B cell (primary cell): ENCODE data around the gene HSCB. TPM values are rescaled to one million over a fixed set of nuclear protein-coding genes. Genes with fewer than 3 reads are reported as not detected.

ENCODE experiments used
- ATAC-seq: fragments of 200-7000 bp; cut with Tn5 transposase; one replicate; pipeline ENCODE4 v1.10.0; 2021; ENCODE audit warnings: low read depth, mild to moderate bottlenecking, moderate number of reproducible peaks, moderate library complexity
- CTCF ChIA-PET: fragments of 350-600 bp; sonication (Branson Sonifier 250); formaldehyde crosslinking; loops from one replicate; lab custom pipeline; 2021; ENCODE audit warnings: antibody characterized with exemption, inconsistent platforms; lab: Charles Lee
- POLR2A ChIA-PET: fragments of 350-600 bp; sonication (Branson Sonifier 250); formaldehyde crosslinking; loops from one replicate; lab custom pipeline; 2021; ENCODE audit warnings: antibody characterized with exemption; lab: Charles Lee
- DNase-seq: peaks from one replicate; pipeline ENCODE4 v3.0.0; 2013
- H2AFZ ChIP-seq: 2 replicates; pipeline ENCODE4 v1.6.1; 2012; ENCODE audit warnings: mild to moderate bottlenecking, low read depth, low read length; ENCODE audit not compliant: insufficient read depth, poor library complexity, severe bottlenecking
- H3K27ac ChIP-seq, 2 donors: 1 replicate in 1 of 2; 2 replicates in 1 of 2; pipeline ENCODE4 v1.5.1; 2012 to 2013; ENCODE audit warnings: low read length in 2 of 2, mild to moderate bottlenecking in 2 of 2, moderate library complexity in 1 of 2
- H3K27me3 ChIP-seq, 4 experiments: fragments of 200-600 bp in 1 of 4; sonication (generic) in 1 of 4; replicated peaks in 1 of 4; 1 replicate in 2 of 4; 2 replicates in 2 of 4; pipeline versions ENCODE4 v1.6.1 to v1.7.0; 2013 to 2016; ENCODE audit warnings: low read length in 3 of 4, mild to moderate bottlenecking in 2 of 4, mixed read lengths in 1 of 4, moderate library complexity in 1 of 4; ENCODE audit not compliant: insufficient read depth in 4 of 4, control insufficient read depth in 3 of 4; ENCODE audit errors: control extremely low read depth in 1 of 4
- H3K36me3 ChIP-seq, 2 experiments: replicated peaks in 1 of 2; 1 replicate in 1 of 2; 2 replicates in 1 of 2; pipeline versions ENCODE4 v1.6.1 to v1.7.1; 2013; ENCODE audit warnings: low read length in 1 of 2; ENCODE audit not compliant: insufficient read depth in 2 of 2, control insufficient read depth in 1 of 2; ENCODE audit errors: control extremely low read depth in 1 of 2, extremely low read depth in 1 of 2
- H3K4me1 ChIP-seq, 2 donors: fragments of 200-600 bp in 1 of 2; sonication (generic) in 1 of 2; 1 replicate in 1 of 2; 2 replicates in 1 of 2; pipeline versions ENCODE4 v1.5.1 to v1.6.1; 2013 to 2017; ENCODE audit warnings: low read length in 2 of 2; ENCODE audit not compliant: control insufficient read depth in 2 of 2, insufficient read depth in 2 of 2
- H3K4me2 ChIP-seq: replicated peaks from 2 replicates; pipeline ENCODE3; 2012; ENCODE audit warnings: mild to moderate bottlenecking, low read depth, low read length; ENCODE audit not compliant: poor library complexity, severe bottlenecking
- H3K4me3 ChIP-seq, 5 experiments: fragments of 200-600 bp in 1 of 5; sonication (generic) in 1 of 5; 1 replicate in 3 of 5; 2 replicates in 2 of 5; pipeline versions ENCODE4 v1.5.1 to v1.7.0; 2011 to 2016; ENCODE audit warnings: low read length in 4 of 5, mild to moderate bottlenecking in 4 of 5, low read depth in 2 of 5, control low read depth in 1 of 5, moderate library complexity in 1 of 5; ENCODE audit not compliant: insufficient read depth in 1 of 5; ENCODE audit errors: control extremely low read depth in 1 of 5, extremely low read depth in 1 of 5
- H3K79me2 ChIP-seq: fragments of 200-600 bp; sonication (generic); one replicate; pipeline ENCODE4 v1.6.0; 2016; ENCODE audit warnings: low read length; ENCODE audit not compliant: control insufficient read depth, insufficient read depth
- H3K9ac ChIP-seq: fragments of 200-600 bp; sonication (generic); 2 replicates; pipeline ENCODE4 v1.6.1; 2017; ENCODE audit warnings: mild to moderate bottlenecking, low read length, moderate library complexity
- H3K9me3 ChIP-seq, 3 donors: one replicate each; pipeline versions ENCODE4 v1.6.1 to v1.7.1; 2013; ENCODE audit warnings: low read length in 2 of 3; ENCODE audit not compliant: control insufficient read depth in 2 of 3, insufficient read depth in 1 of 3; ENCODE audit errors: control extremely low read depth in 1 of 3
- H4K20me1 ChIP-seq: 2 replicates; pipeline ENCODE4 v1.6.0; 2012; ENCODE audit warnings: mild to moderate bottlenecking, low read length; ENCODE audit not compliant: insufficient read depth, control insufficient read depth, poor library complexity, severe bottlenecking
- H3K27ac Mint-ChIP-seq: one replicate; pipeline ENCODE4 v1.8.0; 2021; ENCODE audit warnings: mixed read lengths
- H3K27me3 Mint-ChIP-seq: one replicate; pipeline ENCODE4 v1.8.0; 2021; ENCODE audit warnings: mixed read lengths
- H3K4me1 Mint-ChIP-seq: one replicate; pipeline ENCODE4 v1.8.0; 2021; ENCODE audit warnings: mixed read lengths
- H3K4me3 Mint-ChIP-seq: one replicate; pipeline ENCODE4 v1.8.0; 2021; ENCODE audit warnings: mixed read lengths
- H3K9me3 Mint-ChIP-seq: one replicate; pipeline ENCODE4 v1.8.0; 2022; ENCODE audit warnings: mixed read lengths; ENCODE audit not compliant: insufficient read depth
- EZH2 ChIP-seq: IDR thresholded peaks from 2 replicates; pipeline ENCODE4 v1.6.1; 2012; ENCODE audit warnings: borderline replicate concordance, low read depth, mild to moderate bottlenecking, moderate library complexity, low read length; ENCODE audit not compliant: insufficient read depth, poor library complexity, severe bottlenecking
- WGBS: methylation state at CpG from one replicate; pipeline ENCODE4 v1.1.5; 2013; ENCODE audit warnings: missing lambda C conversion rate; ENCODE audit not compliant: insufficient coverage; 5-methylcytosine and 5-hydroxymethylcytosine counted together
- intact Hi-C: fragments of 100-400 bp; cut with micrococcal nuclease; formaldehyde crosslinking; loops from one replicate; pipeline ENCODE4 v1.10.0; 2022
- polyA plus RNA-seq: library from polyadenylated mRNA; depleted of rRNA; stranded (reverse); fragments of >200 nt; gene quantifications from 2 replicates; pipeline ENCODE4 v1.2.3, GENCODE V29; 2012
- total RNA-seq, 2 donors: library from RNA; stranded (reverse); fragments of 120-200 nt in 1 of 2; gene quantifications; 1 replicate in 1 of 2; 2 replicates in 1 of 2; pipeline versions ENCODE4 v1.2.3 to v1.2.4, GENCODE V29; 2013 to 2022
- TF ChIP-seq, protein P1 (sequence below): fragments of 200-600 bp; IDR thresholded peaks from one replicate; pipeline ENCODE4 v1.8.0; 2022; ENCODE audit warnings: antibody characterized with exemption, mild to moderate bottlenecking

The HSCB gene
- total and polyA plus RNA-seq, 2 donors (not counting 1 experiment from before 2014, with no cell fraction given), result 12.8 to 18.3 TPM

DNA sequence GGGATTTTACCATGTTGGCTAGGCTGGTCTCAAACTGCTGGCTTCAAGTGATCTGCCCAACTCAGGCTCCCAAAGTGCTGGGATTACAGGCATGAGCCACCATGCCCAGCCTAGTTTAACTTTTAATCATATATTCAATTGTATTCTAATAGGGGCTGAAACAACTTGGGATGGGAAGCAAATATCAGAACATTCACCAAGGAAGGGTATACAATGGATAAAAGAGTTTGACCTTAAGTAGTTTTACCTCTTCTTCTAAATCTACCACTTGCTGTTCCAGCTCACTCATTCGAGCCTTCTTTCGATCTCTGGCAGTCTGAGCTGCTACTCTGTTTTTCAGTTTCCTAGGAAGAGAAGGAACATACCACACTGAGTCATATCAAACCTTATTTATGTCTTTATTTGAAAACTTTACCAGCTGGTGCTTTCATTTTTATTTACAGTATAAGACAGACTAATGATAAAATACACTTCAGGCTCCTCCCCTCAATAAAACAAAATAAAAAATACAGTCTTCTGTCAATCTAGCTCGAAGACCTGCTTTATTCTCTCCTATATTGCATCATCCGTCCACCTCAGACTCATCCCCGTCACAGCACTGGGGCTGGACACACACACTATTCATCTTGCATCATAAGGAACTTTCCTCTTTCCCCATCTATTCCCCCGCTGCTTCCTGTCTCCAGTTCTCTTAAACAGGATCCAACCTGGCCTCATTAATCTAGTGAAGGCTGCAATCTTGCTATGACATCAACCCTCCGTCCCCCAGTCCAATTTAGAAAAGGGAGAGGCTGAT, 57.2 kb downstream of the HSCB start:
- 2% methylated on average over 3 of the region's 7 CpGs for WGBS
- peaks cover 54% of the 10 kb centered on the region for H3K4me1 Mint-ChIP-seq
- intact Hi-C loops, result no loop called here
- Histone ChIP-seq H3K79me2 (peaks cover 29% of the 10 kb centered on the region), H3K27ac (peak overlapping the region; percentile 63 to 96), H3K4me1 (peaks cover 27 to 40% of the 10 kb centered on the region in 2 donors), H3K9ac (peak overlapping the region; percentile 99), H3K4me3 (peak overlapping the region; percentile 71 to 98 (median 90)), H3K9me3 (no peaks in the 10 kb centered on the region), H2AFZ (no peak overlapping the region), H3K36me3 (peaks cover 10 to 29% of the 10 kb centered on the region in 2 experiments), H3K4me2 (peak overlapping the region; percentile 88), H4K20me1 (no peaks in the 10 kb centered on the region), H3K27me3 (no peaks in the 10 kb centered on the region)
- ChIA-PET CTCF (interaction anchor here (0.7 to 2.4 kb wide), 4 partner anchors 9 to 206 kb away, joined by 3 to 13 read pairs (median 4); no protein-coding TSS in a partner anchor), POLR2A (interaction anchor here (0.6 to 1.6 kb wide), 4 partner anchors 10 to 27 kb away, joined by 3 to 8 read pairs (median 4); no protein-coding TSS in a partner anchor)
- H3K9me3 Mint-ChIP-seq, result no peaks in the 10 kb centered on the region
- H3K27me3 Mint-ChIP-seq, result no peaks in the 10 kb centered on the region
- peak overlapping the region; percentile 98 for H3K4me3 Mint-ChIP-seq
- DNase-seq (peak; percentile 30), ATAC-seq (no peak)
- TF ChIP-seq, protein P1, sequence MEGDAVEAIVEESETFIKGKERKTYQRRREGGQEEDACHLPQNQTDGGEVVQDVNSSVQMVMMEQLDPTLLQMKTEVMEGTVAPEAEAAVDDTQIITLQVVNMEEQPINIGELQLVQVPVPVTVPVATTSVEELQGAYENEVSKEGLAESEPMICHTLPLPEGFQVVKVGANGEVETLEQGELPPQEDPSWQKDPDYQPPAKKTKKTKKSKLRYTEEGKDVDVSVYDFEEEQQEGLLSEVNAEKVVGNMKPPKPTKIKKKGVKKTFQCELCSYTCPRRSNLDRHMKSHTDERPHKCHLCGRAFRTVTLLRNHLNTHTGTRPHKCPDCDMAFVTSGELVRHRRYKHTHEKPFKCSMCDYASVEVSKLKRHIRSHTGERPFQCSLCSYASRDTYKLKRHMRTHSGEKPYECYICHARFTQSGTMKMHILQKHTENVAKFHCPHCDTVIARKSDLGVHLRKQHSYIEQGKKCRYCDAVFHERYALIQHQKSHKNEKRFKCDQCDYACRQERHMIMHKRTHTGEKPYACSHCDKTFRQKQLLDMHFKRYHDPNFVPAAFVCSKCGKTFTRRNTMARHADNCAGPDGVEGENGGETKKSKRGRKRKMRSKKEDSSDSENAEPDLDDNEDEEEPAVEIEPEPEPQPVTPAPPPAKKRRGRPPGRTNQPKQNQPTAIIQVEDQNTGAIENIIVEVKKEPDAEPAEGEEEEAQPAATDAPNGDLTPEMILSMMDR, result no peak
- TF ChIP-seq EZH2, result no peak
- peak overlapping the region; percentile 83 for H3K27ac Mint-ChIP-seq
